Osteocyte (in vitro differentiated cells): ENCODE measurements around the gene C4orf50. TPM values are rescaled to one million over a fixed set of nuclear protein-coding genes. Genes with fewer than 3 reads are reported as not detected.

ENCODE experiments used
- DNase-seq: peaks from one replicate; pipeline ENCODE4 v3.0.0; 2021; ENCODE audit warnings: mixed read lengths; ENCODE audit not compliant: unreplicated experiment; ENCODE audit errors: extremely low spot score
- H3K27ac Mint-ChIP-seq: one replicate; pipeline ENCODE4 v1.8.0; 2021; ENCODE audit warnings: mild to moderate bottlenecking, mixed read lengths; ENCODE audit not compliant: unreplicated experiment
- H3K27me3 Mint-ChIP-seq: one replicate; pipeline ENCODE4 v1.8.0; 2021; ENCODE audit warnings: mixed read lengths; ENCODE audit not compliant: unreplicated experiment
- H3K36me3 Mint-ChIP-seq: one replicate; pipeline ENCODE4 v1.8.0; 2021; ENCODE audit warnings: mixed read lengths; ENCODE audit not compliant: unreplicated experiment
- H3K4me1 Mint-ChIP-seq: one replicate; pipeline ENCODE4 v1.8.0; 2021; ENCODE audit warnings: mixed read lengths; ENCODE audit not compliant: unreplicated experiment
- H3K4me3 Mint-ChIP-seq: one replicate; pipeline ENCODE4 v1.8.0; 2021; ENCODE audit warnings: mild to moderate bottlenecking, moderate library complexity, mixed read lengths; ENCODE audit not compliant: unreplicated experiment
- H3K9me3 Mint-ChIP-seq: one replicate; pipeline ENCODE4 v1.8.0; 2021; ENCODE audit warnings: mixed read lengths; ENCODE audit not compliant: unreplicated experiment
- total RNA-seq: library from RNA; stranded (reverse); gene quantifications from 2 replicates; pipeline ENCODE4 v1.2.1, GENCODE V29; 2021
- TF ChIP-seq, protein P1 (sequence below): fragments of 200-600 bp; sonication (generic); IDR thresholded peaks from 2 replicates; pipeline ENCODE4 v1.5.0; 2021; ENCODE audit warnings: antibody characterized with exemption, mild to moderate bottlenecking, moderate library complexity

Gene C4orf50
- total RNA-seq, 1 donor from 2014 or later = not detected

DNA sequence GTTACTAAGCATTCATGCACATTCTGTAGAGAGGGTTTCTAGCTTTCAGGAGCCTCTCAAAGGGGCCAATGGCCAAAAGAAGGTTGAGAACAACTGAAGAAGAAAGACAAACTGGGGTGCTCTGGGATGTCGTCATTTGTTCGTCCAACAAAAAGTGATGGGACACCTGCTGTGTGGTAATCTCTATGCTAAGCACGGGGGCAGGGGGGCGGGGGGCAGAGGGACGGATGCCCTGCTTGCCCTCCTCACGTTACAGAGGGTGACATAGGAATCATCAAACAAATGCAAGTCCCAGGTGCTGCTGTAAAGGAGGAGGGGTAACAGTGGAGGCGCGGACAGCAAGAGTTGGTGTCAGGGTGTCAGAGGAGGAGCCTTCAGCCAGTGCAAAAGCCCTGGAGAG, 112.5 kb downstream of the C4orf50 start:
- Mint-ChIP-seq H3K9me3 (peaks cover 10% of the 10 kb centered on the region), H3K4me3 (no peak overlapping the region), H3K27me3 (peaks cover 43% of the 10 kb centered on the region), H3K4me1 (no peaks in the 10 kb centered on the region), H3K36me3 (no peaks in the 10 kb centered on the region), H3K27ac (no peak overlapping the region)
- no peak for DNase-seq
- TF ChIP-seq, protein P1, sequence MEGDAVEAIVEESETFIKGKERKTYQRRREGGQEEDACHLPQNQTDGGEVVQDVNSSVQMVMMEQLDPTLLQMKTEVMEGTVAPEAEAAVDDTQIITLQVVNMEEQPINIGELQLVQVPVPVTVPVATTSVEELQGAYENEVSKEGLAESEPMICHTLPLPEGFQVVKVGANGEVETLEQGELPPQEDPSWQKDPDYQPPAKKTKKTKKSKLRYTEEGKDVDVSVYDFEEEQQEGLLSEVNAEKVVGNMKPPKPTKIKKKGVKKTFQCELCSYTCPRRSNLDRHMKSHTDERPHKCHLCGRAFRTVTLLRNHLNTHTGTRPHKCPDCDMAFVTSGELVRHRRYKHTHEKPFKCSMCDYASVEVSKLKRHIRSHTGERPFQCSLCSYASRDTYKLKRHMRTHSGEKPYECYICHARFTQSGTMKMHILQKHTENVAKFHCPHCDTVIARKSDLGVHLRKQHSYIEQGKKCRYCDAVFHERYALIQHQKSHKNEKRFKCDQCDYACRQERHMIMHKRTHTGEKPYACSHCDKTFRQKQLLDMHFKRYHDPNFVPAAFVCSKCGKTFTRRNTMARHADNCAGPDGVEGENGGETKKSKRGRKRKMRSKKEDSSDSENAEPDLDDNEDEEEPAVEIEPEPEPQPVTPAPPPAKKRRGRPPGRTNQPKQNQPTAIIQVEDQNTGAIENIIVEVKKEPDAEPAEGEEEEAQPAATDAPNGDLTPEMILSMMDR = no peak

DNA sequence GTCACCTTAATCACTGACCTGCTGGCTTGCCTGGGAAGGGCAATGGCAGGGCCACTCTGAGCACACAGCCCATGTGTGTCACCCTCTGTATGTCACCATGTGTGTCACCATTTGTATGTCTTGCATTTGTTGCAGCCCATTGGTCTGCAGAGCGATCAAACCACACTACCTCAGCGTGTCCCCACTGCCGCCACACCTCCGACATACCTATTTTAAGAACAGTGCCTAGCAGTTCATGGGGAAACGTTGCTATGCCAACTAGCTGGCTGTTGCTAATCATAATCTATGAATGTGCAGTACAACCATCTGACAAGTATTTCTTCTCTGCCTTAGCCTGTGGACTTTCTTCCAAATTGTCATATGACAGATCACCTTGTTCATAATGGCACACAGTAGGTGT, 117.4 kb downstream of the C4orf50 start:
- H3K27ac Mint-ChIP-seq = no peak overlapping the region
- H3K36me3 Mint-ChIP-seq = no peaks in the 10 kb centered on the region
- DNase-seq = no peak
- H3K9me3 Mint-ChIP-seq = peaks cover 4% of the 10 kb centered on the region
- H3K4me3 Mint-ChIP-seq = no peak overlapping the region
- H3K4me1 Mint-ChIP-seq = no peaks in the 10 kb centered on the region
- H3K27me3 Mint-ChIP-seq = peaks cover 69% of the 10 kb centered on the region
- TF ChIP-seq, protein P1 = no peak

DNA sequence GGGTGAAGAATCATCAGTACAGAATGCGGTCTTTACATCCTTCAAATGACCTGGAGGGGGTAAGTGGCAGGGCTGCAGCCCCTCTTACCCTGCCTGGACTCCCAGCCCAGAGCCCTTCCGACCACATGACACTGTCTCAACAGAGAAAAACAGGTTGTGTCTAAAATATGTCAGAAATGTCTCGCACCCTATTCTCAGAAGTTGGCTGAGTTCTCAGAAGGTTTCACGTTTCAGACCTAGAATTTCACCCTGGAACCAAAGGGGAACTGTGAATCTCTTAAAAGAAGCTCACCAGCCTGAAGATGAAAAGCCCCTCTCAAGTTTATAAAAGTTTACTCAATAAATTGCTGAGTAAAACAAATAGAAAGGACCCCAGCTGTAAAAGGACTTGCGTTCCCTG, 118.3 kb downstream of the C4orf50 start:
- no peaks in the 10 kb centered on the region for H3K36me3 Mint-ChIP-seq
- H3K9me3 Mint-ChIP-seq = peaks cover 4% of the 10 kb centered on the region
- no peaks in the 10 kb centered on the region for H3K4me1 Mint-ChIP-seq
- TF ChIP-seq, protein P1 = no peak
- H3K27ac Mint-ChIP-seq = no peak overlapping the region
- H3K4me3 Mint-ChIP-seq = no peak overlapping the region
- DNase-seq = no peak
- H3K27me3 Mint-ChIP-seq = peaks cover 69% of the 10 kb centered on the region

DNA sequence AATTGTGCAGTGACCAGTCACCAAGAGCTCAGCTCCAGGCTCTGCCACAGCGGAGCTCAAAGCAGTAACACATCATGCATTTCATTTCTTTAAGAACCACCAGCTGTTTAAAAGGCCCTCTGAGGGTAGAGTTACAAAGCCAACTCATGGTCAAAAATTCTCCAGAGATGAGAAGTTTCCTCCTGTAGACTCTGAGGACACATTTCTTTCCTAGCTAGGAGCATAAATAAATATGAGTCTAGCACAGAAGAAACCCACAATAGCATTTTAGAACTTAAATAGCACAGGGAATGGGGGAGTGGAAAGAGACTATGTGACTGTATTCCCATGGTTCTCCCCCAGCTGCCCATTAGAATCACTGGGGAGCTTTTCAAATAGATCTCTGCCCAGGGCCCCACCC, 118.8 kb downstream of the C4orf50 start:
- Mint-ChIP-seq H3K9me3 (peaks cover 4% of the 10 kb centered on the region), H3K27me3 (peaks cover 72% of the 10 kb centered on the region), H3K4me1 (no peaks in the 10 kb centered on the region), H3K27ac (no peak overlapping the region), H3K4me3 (no peak overlapping the region), H3K36me3 (no peaks in the 10 kb centered on the region)
- DNase-seq = no peak
- TF ChIP-seq, protein P1 = no peak

DNA sequence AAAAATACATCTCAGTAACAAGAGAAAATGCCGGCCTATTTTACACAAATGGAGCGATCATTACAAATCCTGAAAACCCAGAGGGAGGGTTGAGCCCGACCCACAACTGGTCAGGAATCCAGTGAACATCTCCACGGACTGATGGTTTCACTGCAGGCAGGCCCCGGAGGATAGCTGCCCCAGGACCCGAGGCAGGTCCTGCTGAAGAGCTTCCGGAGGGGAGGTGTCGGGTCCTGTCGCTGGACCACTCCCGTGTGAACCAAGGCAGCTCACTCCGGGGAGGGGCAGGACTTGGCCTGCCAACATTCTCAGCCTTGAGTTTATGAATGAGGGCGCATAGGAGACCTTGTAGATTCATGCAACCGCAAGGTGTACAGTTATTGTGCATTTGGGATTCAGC, 120.6 kb downstream of the C4orf50 start:
- Mint-ChIP-seq H3K27ac (no peak overlapping the region), H3K27me3 (peaks cover 79% of the 10 kb centered on the region), H3K4me1 (no peaks in the 10 kb centered on the region), H3K4me3 (no peak overlapping the region), H3K36me3 (no peaks in the 10 kb centered on the region), H3K9me3 (peaks cover 4% of the 10 kb centered on the region)
- DNase-seq = no peak
- TF ChIP-seq, protein P1 = no peak
